Activated T-cell treated with anti-CD3 and anti-CD28 coated beads for 24 hours (primary cell): ENCODE measurements around the gene ADAT2.

Source experiments
- DNase-seq: peaks from one replicate; pipeline ENCODE4 v3.0.0-alpha.2; 2020; ENCODE audit warnings: low read depth

The ADAT2 gene

GRCh38 chr6:143441680-143442545 lies 8.6 kb downstream of the ADAT2 start:
- no peak for DNase-seq

DNA sequence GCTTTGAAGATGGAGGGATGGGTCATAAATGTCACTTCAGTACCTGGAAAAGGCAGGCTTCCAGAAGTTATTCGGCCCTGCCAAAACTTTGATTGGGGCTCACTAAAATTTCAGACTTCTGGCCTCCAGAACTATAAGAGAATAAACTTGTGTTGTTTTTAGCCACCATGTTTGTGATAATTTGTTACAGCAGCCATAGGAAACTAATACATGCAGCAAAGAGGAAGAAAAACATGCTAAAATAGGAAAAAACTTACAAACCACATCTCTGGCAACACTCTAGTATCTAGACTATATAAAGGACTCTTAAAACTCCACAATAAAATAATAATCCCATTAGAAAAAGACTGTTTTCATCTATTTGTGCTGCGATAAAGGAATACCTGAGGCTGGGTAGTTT lies 9.5 kb downstream of the ADAT2 start:
- DNase-seq = no peak

GRCh38 chr6:143432588-143432987 lies 17.9 kb downstream of the ADAT2 start:
- DNase-seq = no peak

- no peak for DNase-seq
These were observed 19.3 kb downstream of the ADAT2 start for GRCh38 chr6:143431226-143431625.

DNA sequence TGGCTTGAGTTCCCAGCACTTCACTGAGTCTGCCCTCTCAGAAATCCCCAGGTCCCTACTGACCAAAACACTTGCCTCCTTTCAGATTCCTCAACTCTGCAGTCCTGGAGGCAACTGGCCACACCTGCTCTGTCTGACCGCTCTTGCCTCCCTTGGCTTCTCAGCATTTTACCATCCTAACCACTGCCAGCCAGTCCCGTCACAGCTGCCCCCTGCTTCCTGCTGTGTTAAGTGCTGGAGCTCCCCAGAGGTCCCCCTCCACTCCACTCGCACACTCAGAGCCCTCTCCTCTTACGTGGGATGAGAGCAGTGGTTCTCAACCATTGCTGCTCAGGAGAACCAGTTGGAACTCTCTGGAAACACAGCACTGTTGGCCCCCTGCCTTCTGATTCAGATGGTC lies 20.5 kb downstream of the ADAT2 start:
- DNase-seq = no peak

DNA sequence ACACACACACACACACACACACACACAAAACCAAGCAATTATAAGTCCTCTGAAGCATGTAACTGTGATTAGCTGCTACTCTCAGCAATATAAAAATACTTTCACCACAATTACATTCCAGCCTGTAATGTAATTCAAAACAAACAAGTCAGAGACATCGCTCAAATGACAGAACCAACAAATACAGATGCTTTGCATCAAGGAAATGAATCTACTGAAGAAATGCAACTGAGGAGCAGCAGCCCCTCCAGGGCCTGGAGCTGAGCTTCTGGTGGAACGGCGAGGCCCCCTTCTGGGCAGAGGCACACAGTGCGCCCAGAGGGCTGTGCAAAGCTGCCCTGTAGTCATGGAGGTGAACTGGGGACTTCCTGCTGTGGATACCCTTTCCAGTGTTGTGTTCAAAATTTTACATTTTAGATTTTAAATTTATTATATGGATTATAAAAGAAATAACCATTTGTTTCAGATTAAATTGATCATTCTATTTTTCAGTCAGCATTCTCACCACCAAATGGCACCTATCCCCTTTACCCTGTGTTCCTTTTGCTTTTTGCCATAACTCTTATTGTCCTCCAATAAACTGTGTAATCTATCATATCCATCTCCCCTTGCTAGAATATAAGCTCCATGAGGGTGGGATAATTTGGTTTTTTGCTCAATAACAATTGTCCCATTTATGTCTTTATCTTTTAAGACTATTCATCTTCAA lies 23.2 kb downstream of the ADAT2 start:
- DNase-seq = peak; percentile 53

DNA sequence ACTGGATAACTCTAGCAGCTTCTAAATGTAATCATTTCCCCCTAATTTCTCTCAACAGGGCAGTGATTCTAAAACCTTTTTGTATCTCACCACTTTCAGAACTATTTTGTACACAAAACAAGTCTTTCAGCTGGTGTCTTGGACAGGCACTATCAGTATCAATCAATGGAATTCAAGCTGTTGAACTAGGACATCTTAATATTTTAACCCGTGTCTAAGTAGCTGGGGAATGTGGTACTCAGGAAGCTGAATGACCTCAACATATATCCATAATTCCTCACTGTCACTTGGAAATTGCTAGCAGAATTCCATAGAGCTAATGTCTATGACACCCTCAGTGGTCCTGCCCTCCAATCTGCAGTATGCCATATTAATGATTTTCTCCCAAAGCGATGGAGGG lies 24.5 kb downstream of the ADAT2 start:
- DNase-seq = no peak

- no peak for DNase-seq
These were observed 31.0 kb downstream of the ADAT2 start for GRCh38 chr6:143419526-143419925.

DNA sequence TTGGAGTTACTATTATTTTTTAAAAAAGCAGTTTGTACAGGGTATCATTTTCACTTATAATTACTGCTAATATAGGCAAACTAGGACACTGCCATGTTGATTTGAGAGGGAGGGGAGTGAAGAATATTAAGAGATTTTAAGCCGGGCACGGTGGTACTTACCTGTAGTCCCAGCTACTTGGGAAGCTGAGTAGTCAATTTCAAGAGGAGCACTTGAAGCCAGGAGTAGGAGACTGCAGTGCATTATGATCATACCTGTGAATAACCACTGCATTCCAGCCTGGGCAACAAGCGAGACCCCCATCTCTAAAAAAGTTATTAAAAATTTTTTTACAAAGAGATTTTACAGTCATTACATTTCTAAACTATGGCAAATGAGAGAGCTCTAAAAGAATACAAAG lies 35.7 kb downstream of the ADAT2 start:
- DNase-seq = no peak

- DNase-seq = no peak
These were observed 39.6 kb downstream of the ADAT2 start for GRCh38 chr6:143410859-143411270.

DNA sequence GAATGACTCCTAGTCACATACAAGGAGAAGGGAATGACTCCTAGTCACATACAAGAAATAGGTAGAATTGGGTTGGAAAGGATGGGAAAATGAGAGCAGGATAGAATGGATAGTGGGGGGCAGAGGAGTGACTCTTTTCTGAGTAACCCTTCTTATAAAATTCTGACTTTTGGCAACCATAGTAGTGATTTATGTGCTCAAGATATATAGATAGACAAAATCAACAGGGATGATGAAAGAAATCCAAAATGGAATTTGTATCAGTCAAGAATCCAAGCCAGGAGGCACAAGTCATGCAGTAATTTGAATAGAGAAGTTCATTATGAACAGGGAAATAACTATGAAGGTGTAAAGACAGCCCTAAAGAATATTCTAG lies 41.7 kb downstream of the ADAT2 start:
- DNase-seq = no peak

DNA sequence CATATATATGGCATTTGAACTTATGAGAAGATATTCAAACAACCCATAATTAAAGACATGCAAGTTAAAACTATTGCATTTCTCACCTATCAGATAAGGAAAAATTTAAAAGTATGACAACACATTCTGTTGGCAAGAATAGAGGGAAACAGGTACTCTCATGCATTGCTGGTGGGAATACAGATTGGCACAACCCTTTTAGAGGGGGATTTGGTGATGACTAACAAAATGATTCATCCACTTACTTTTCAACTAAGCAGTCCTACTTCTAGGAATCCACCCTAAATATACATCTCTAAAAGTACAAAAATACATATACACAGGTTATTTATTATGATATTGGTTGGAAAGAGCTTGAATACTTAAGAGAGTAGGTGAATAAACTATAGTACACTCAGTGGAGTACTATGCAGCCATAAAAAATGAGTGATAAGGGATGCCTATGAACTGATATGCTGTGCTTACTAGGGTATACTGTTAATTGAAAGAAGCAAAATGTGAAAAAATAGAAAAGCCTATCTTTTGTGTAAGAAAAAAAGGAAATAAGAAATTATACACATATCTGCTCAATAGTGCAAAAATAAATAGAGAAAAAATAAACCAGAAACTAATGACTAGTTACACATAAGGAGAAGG lies 42.2 kb downstream of the ADAT2 start:
- DNase-seq = no peak

DNA sequence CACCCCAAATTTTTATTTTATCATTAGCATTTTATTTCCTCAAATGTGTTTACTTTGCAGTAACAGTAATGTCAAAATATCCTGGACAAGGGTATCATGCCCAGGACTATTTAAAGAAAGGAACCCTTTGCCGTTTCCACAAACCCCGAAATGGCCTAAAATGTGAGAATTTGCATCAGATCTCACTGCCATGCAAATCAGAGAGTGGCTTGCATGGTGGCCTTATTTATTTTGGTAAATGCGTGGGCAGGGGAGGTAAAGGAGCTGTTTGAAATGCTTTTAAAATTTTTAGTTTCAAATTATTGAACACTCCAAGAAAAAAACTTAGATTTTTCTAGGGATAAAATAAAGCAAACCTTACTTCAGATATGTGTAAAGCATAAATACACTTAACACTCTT lies 43.8 kb downstream of the ADAT2 start:
- no peak for DNase-seq

GRCh38 chr6:143405373-143406154 lies 44.9 kb downstream of the ADAT2 start:
- no peak for DNase-seq

GRCh38 chr6:143402721-143403336 lies 47.7 kb downstream of the ADAT2 start:
- DNase-seq = no peak

DNA sequence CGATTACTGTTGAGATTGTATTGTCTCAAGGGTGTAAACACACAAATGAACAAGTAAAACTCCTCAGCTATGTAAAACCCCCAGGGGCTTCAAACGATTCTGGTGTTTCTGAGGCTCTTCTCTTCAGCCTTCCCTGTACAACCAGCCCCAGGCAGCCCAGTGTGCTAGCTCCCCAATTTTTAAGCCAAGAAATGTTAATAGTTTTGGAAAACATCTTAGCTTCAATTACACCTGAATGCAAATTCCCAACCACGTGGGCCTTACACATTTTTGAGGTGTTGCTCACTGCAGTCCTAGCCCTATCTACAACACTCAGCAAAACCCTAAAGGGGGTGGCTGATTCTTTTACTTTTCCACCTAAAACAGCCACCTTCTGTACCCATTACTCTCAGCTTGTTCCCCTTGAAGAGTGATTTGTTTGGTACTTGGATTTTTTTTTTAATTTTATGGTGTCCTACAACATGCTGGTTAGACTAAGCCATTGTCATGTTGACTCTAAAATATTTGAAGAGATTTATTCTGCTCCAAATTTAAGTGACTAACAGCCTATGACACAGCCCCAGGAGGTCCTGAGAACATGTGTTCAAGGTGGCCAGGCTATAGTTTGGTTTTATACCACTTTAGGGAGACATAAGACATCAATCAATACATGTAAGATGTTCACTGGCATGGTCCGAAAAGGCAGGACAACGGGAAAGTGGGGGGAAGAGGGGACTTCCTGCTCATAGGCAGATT lies 48.7 kb downstream of the ADAT2 start:
- DNase-seq = no peak

DNA sequence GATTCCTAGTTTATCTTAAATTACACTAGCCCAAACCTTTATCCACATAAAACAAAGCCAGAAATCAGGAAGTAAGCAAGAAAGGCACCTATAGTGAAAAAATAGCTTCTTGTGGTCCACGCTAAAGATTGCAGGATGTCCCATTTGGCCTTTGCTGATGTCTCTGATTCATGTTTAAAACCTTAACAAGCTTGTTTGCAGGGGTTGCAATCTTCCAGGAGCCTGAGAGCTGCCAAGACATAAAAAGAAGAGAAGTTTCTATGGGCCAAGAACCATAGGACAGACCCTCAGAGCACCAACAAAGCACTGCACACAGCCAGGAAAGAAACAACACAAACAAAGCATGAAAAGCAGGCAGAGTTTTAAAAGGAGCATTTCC lies 49.4 kb downstream of the ADAT2 start:
- no peak for DNase-seq

DNA sequence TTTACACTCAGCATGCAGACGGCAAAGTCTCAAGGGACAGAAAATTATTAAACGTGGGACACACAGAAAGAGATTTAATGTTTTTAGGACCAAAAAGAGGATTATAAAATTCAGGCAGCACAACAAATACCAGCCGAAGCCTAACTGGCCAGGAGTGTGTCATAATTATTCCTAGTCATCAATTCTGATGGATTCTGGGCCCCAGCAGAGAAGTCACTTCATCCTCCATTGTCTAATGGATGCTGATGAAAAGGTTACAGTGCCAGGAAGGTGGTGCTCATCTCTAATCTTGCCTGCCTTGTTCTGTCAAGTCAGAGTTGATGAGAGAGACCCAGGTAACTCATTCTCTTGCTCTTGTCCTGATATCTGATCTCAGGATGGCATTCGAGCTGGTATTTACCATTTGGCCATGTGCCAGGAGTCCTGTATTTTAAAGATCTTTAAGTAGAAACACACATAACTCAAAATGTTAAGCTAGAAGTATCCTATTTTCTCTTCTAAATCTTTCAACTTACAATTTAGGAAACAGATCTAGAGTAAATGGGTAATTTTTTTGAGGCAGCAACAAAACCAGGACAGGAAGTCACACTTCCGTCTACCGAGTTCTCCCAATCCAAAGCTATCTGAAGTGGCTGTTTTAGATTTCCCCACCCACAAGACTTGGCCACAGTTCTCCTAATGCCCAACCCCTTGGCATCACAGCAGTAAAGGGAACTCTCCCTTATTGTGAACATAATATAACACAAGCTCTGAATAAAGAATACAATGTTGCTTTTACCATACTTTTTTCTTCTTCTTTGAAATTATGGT lies 50.0 kb downstream of the ADAT2 start:
- DNase-seq = no peak

DNA sequence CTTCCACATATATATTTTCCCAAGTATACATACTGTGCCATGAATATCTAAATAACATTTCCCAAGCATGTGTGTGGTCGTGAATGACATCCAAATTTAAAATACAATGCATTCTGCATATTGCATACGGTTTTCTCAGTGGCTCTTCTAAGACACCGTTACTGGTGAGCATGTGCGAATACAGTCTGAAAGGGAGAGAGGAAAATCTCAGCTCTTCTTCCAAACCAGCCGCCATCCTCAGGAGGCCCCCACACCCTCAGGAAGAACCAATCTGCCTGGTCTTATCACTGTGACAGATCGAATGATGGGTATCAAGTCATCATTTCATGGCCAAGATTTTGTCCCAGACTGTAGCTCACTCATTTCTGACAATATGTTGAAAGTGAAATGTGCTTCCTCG lies 50.7 kb downstream of the ADAT2 start:
- DNase-seq = no peak

DNA sequence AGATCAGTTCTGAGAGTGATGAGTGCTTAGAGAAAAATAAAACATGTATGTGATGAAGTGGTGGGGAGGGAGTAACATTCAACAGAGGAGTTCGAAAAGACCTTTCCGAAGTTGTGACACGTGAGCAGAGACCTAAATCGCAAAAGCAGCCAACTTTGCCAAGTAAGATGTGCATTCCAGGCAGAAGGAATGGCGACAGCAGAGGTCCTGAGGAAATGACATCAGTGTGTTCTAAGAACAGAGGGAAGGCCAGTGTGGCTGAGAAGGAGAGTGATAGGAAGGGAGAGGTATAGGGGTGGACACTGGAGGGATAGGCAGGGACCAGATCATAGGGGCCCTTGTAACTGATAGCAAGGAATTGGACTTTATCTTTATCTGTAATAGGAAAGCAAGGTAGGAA lies 51.3 kb downstream of the ADAT2 start:
- no peak for DNase-seq
